ENCODE data around the gene PCDHGA8.
"Not testable (repeated sequence)": the region's sequence is repeated elsewhere in the genome, so short reads cannot be mapped to it uniquely, and the experiment has no call there.

Gene PCDHGA8

GRCh38 chr5:141371572-141372475, 20.6 kb upstream of the PCDHGA8 start:
- DNase-seq, result no peak

- DNase-seq, result no peak
Observed at GRCh38 chr5:141373673-141374317, 18.6 kb upstream of the PCDHGA8 start, which contains the start of gene PCDHGA6. Gene PCDHGA6 (plus strand): TSS chr5:141373891. CDS start chr5:141374084, 193 bp downstream.

DNA sequence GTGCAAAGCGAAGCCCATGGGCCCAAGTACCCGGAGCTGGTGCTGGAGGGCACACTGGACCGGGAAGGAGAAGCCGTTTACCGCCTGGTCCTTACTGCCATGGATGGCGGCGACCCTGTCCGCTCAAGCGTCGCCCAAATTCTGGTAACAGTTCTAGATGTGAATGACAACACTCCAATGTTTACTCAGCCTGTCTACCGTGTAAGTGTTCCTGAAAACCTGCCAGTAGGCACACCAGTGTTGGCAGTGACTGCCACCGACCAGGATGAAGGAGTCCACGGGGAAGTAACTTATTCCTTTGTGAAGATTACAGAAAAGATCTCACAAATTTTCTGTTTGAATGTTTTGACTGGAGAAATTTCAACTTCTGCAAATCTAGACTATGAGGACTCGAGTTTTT, 17.8 kb upstream of the PCDHGA8 start:
- no peak for DNase-seq

- DNase-seq, result not testable (repeated sequence)
Observed at GRCh38 chr5:141375444-141376155, 16.8 kb upstream of the PCDHGA8 start.

GRCh38 chr5:141382469-141383294, 9.8 kb upstream of the PCDHGA8 start, which contains the start of gene PCDHGA7:
Gene PCDHGA7 (plus strand): TSS chr5:141382742. CDS start chr5:141382900, 158 bp downstream.
- no peak for DNase-seq

DNA sequence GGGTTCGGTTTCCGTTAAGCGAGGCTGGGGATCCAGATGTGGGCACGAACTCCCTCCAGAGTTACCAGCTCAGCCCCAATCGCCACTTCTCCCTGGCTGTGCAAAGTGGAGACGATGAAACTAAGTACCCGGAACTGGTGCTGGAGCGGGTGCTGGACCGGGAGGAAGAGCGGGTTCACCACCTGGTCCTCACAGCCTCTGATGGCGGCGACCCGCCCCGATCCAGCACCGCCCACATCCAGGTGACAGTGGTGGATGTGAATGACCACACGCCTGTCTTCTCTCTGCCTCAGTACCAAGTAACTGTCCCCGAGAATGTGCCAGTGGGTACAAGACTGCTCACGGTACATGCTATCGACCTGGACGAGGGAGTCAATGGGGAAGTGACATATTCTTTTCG, 9.1 kb upstream of the PCDHGA8 start:
- DNase-seq, result no peak

GRCh38 chr5:141384471-141385267, 7.8 kb upstream of the PCDHGA8 start:
- DNase-seq, result no peak

GRCh38 chr5:141387557-141388311, 4.7 kb upstream of the PCDHGA8 start, which contains the start of gene PCDHGB4:
Gene PCDHGB4 (plus strand): TSS chr5:141387698. CDS start chr5:141387885, 187 bp downstream.
- DNase-seq, result not testable (repeated sequence)

GRCh38 chr5:141388661-141389060, 3.8 kb upstream of the PCDHGA8 start:
- DNase-seq, result no peak

- DNase-seq, result no peak
Observed at GRCh38 chr5:141389153-141390042, 3.0 kb upstream of the PCDHGA8 start.

GRCh38 chr5:141393267-141393666, 834 bp downstream of the PCDHGA8 start:
- DNase-seq, result no peak

- not testable (repeated sequence) for DNase-seq
Observed at GRCh38 chr5:141394401-141395187, 2.2 kb downstream of the PCDHGA8 start.

DNA sequence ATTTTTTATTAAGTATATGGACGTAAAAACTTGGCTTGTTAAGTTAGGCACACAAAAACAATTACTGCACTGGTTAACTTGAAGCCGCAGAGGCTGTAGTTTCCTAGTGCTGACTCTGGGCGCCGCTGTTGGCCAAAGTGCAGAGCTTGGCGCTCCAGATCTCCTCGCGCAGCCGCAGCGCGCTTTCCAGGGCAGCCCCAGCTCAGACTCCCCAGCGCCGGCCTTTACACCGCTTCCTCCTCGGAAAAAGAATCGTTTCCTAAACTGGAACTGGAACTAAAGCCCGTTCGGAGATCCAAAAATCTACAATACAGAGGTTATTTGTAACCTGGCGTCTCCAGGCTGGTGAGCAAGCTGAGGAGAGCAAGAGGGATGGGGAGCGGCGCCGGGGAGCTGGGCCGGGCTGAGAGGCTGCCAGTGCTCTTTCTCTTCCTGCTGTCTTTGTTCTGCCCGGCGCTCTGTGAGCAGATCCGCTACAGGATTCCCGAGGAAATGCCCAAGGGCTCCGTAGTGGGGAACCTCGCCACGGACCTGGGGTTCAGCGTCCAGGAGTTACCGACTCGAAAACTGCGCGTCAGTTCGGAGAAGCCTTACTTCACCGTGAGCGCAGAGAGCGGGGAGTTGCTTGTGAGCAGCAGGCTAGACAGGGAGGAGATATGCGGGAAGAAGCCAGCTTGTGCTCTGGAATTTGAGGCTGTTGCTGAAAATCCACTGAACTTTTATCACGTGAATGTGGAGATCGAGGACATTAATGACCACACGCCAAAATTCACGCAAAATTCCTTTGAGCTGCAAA, 5.5 kb downstream of the PCDHGA8 start, which contains the start of gene PCDHGB5:
PCDHGB5 (plus strand) TSS at position 192 of the 796 bp plus-strand sequence; CDS start at position 373, 181 bp downstream.
- not testable (repeated sequence) for DNase-seq

- DNase-seq, result no peak
Observed at GRCh38 chr5:141398608-141399007, 6.2 kb downstream of the PCDHGA8 start.

GRCh38 chr5:141399555-141400258, 7.3 kb downstream of the PCDHGA8 start:
- no peak for DNase-seq

DNA sequence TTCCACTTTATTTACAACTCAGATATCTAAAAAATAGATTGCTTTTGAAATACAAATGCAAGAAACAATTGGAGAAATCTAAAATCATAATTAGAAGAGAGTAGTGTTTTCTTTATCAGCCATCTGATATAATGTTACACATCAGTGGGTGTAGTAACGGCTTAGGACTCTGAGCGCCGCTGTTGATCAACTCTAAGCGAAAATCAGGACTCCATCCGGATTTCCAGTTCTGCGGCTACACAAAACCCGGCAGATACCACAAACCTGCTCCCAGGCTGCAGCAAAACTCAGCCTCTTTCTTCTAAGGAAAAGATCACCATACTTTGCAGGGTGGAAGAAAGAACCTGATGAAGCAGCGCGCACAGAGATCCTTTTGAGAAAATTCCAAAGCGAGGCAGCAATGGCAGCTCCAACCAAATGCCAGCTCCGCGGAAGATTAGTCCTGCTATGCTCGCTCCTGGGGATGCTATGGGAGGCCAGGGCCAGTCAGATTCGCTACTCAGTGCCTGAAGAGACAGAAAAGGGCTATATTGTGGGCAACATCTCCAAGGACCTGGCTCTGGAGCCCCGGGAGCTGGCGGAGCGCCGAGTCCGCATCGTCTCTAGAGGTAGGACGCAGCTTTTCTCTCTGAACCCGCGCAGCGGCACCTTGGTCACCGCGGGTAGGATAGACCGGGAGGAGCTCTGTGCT, 10.3 kb downstream of the PCDHGA8 start, which contains the start of gene PCDHGA9:
PCDHGA9 (plus strand) TSS at position 226 of the 691 bp plus-strand sequence; CDS start at position 401, 175 bp downstream.
- DNase-seq, result no peak

Data from hippocampal formation (tissue), 2 donors.